Caco-2 (cell line): ENCODE measurements around the gene PKD2. TPM values are rescaled to one million over a fixed set of nuclear protein-coding genes. Genes with fewer than 3 reads are reported as not detected.
"Not testable (repeated sequence)": the region's sequence is repeated elsewhere in the genome, so short reads cannot be mapped to it uniquely, and the experiment has no call there.

Experiments
- BruUV-seq: library from RNA; stranded (reverse); fragments of 400-500 nt; replicated peaks from 2 replicates; lab custom pipeline; 2021; lab: Mats Ljungman, UMichigan
- CTCF ChIA-PET: fragments of 300-600 bp; sonication (Branson Sonifier 250); formaldehyde crosslinking; loops from one replicate; lab custom pipeline; 2022; ENCODE audit warnings: antibody characterized with exemption; lab: Charles Lee
- POLR2A ChIA-PET: fragments of 300-600 bp; sonication (Branson Sonifier 250); formaldehyde crosslinking; loops from one replicate; lab custom pipeline; 2022; ENCODE audit warnings: antibody characterized with exemption; lab: Charles Lee
- DNase-seq, 2 experiments: peaks; one replicate each; pipeline versions ENCODE4 v3.0.0 to v3.0.0-alpha.2; 2020 to 2022
- H3K27me3 ChIP-seq: replicated peaks from 2 replicates; pipeline ENCODE4 v1.6.0; 2011; ENCODE audit warnings: low read length; ENCODE audit not compliant: control insufficient read depth, insufficient read depth
- H3K36me3 ChIP-seq: 2 replicates; pipeline ENCODE4 v1.5.1; 2011; ENCODE audit warnings: low read length; ENCODE audit not compliant: control insufficient read depth, insufficient read depth
- H3K4me1 ChIP-seq: fragments of 250-450 bp; sonication (Bioruptor Pico); 2 replicates; pipeline ENCODE4 v1.5.1; 2020; ENCODE audit warnings: mild to moderate bottlenecking
- H3K4me3 ChIP-seq: 2 replicates; pipeline ENCODE4 v1.5.1; 2011; ENCODE audit warnings: low read depth, mild to moderate bottlenecking, control low read depth, low read length
- H3K9me3 ChIP-seq: fragments of 250-450 bp; sonication (Bioruptor Pico); 2 replicates; pipeline ENCODE4 v1.5.1; 2020; ENCODE audit warnings: mild to moderate bottlenecking, moderate library complexity
- H3K27ac Mint-ChIP-seq: one replicate; pipeline ENCODE4 v1.8.0; 2022; ENCODE audit warnings: mixed read lengths; ENCODE audit not compliant: unreplicated experiment
- H3K27me3 Mint-ChIP-seq: one replicate; pipeline ENCODE4 v1.8.0; 2022; ENCODE audit warnings: mixed read lengths; ENCODE audit not compliant: insufficient read depth, unreplicated experiment
- H3K36me3 Mint-ChIP-seq: one replicate; pipeline ENCODE4 v1.8.0; 2022; ENCODE audit warnings: mild to moderate bottlenecking, mixed read lengths; ENCODE audit not compliant: insufficient read depth, unreplicated experiment
- H3K4me1 Mint-ChIP-seq: one replicate; pipeline ENCODE4 v1.8.0; 2022; ENCODE audit warnings: low read depth, mixed read lengths; ENCODE audit not compliant: unreplicated experiment
- H3K4me3 Mint-ChIP-seq: one replicate; pipeline ENCODE4 v1.8.0; 2022; ENCODE audit warnings: mild to moderate bottlenecking, moderate library complexity, mixed read lengths; ENCODE audit not compliant: unreplicated experiment
- H3K9me3 Mint-ChIP-seq: one replicate; pipeline ENCODE4 v1.8.0; 2022; ENCODE audit warnings: mixed read lengths; ENCODE audit not compliant: unreplicated experiment
- CTCF ChIP-seq, 2 experiments: fragments of 200-600 bp in 1 of 2; IDR thresholded peaks; 1 replicate in 1 of 2; 2 replicates in 1 of 2; pipeline versions ENCODE4 v1.5.1 to v1.8.0; 2011 to 2022; ENCODE audit warnings: antibody characterized with exemption in 1 of 2, control low read depth in 1 of 2, inconsistent platforms in 1 of 2, low read depth in 1 of 2, low read length in 1 of 2, mild to moderate bottlenecking in 1 of 2, moderate library complexity in 1 of 2; ENCODE audit not compliant: insufficient read depth in 1 of 2, severe bottlenecking in 1 of 2, unreplicated experiment in 1 of 2
- intact Hi-C: fragments of 100-400 bp; cut with micrococcal nuclease; formaldehyde crosslinking; loops from one replicate; pipeline ENCODE4 v1.10.0; 2022; ENCODE audit not compliant: unreplicated experiment
- total RNA-seq: library from RNA; stranded (reverse); gene quantifications from 2 replicates; pipeline ENCODE4 v1.2.3, GENCODE V29; 2022

The PKD2 gene
- total RNA-seq, 1 experiment from 2014 or later = 7.3 TPM

- no TSS peak for BruUV-seq
- Histone ChIP-seq H3K36me3 (no peaks in the 10 kb centered on the region), H3K27me3 (no peaks in the 10 kb centered on the region), H3K9me3 (0 out of 2 replicates have a peak, but pooled peaks cover 5% of the 10 kb centered on the region), H3K4me3 (no peak overlapping the region), H3K4me1 (no peaks in the 10 kb centered on the region)
- ChIA-PET POLR2A (no interaction called here), CTCF (no interaction called here)
- DNase-seq = no peak
- intact Hi-C loops = no loop called here
- no peak for TF ChIP-seq CTCF (IDR thresholded peaks at IDR 0.05; ENCODE audit: insufficient read depth in 1 of 2, low read depth in 1 of 2, low read length in 1 of 2, severe bottlenecking in 1 of 2, unreplicated experiment in 1 of 2)
- no peaks in the 10 kb centered on the region for H3K4me1 Mint-ChIP-seq
- H3K9me3 Mint-ChIP-seq = peaks cover 14% of the 10 kb centered on the region
- peaks cover 9% of the 10 kb centered on the region for H3K36me3 Mint-ChIP-seq
- no peaks in the 10 kb centered on the region for H3K27me3 Mint-ChIP-seq
- H3K4me3 Mint-ChIP-seq = no peak overlapping the region
- H3K27ac Mint-ChIP-seq = no peak overlapping the region
These were observed 14.4 kb downstream of the PKD2 start for GRCh38 chr4:88021824-88022223.

GRCh38 chr4:88022289-88022688 lies 14.9 kb downstream of the PKD2 start:
- H3K4me1 Mint-ChIP-seq = peaks cover 2% of the 10 kb centered on the region
- no peak overlapping the region for H3K27ac Mint-ChIP-seq
- intact Hi-C loops = no loop called here
- 0 out of 2 replicates have a peak, but pooled peaks cover 5% of the 10 kb centered on the region for H3K9me3 ChIP-seq
- no peaks in the 10 kb centered on the region for H3K27me3 Mint-ChIP-seq
- DNase-seq = no peak
- no peak for TF ChIP-seq CTCF (IDR thresholded peaks at IDR 0.05; ENCODE audit: insufficient read depth in 1 of 2, low read depth in 1 of 2, low read length in 1 of 2, severe bottlenecking in 1 of 2, unreplicated experiment in 1 of 2)
- no peaks in the 10 kb centered on the region for H3K36me3 ChIP-seq
- CTCF ChIA-PET = no interaction called here
- no peak overlapping the region for H3K4me3 Mint-ChIP-seq
- H3K4me1 ChIP-seq = no peaks in the 10 kb centered on the region
- BruUV-seq = no TSS peak
- H3K27me3 ChIP-seq = no peaks in the 10 kb centered on the region
- H3K36me3 Mint-ChIP-seq = peaks cover 9% of the 10 kb centered on the region
- peaks cover 14% of the 10 kb centered on the region for H3K9me3 Mint-ChIP-seq
- POLR2A ChIA-PET = no interaction called here
- no peak overlapping the region for H3K4me3 ChIP-seq

- peaks cover 10% of the 10 kb centered on the region for H3K4me1 Mint-ChIP-seq
- H3K9me3 Mint-ChIP-seq = peaks cover 14% of the 10 kb centered on the region
- intact Hi-C loops, H3K27me3 ChIP-seq, BruUV-seq, H3K4me1 ChIP-seq, H3K27me3 Mint-ChIP-seq, H3K9me3 ChIP-seq, H3K36me3 Mint-ChIP-seq, POLR2A ChIA-PET, H3K27ac Mint-ChIP-seq, H3K36me3 ChIP-seq, H3K4me3 ChIP-seq, H3K4me3 Mint-ChIP-seq, DNase-seq: not testable (repeated sequence)
- CTCF ChIA-PET = interaction anchor here (0.6 kb wide), 1 partner anchor 13 kb away, joined by 7 read pairs; no protein-coding TSS in a partner anchor
These were observed 18.6 kb downstream of the PKD2 start for GRCh38 chr4:88025868-88026661.
